Kidney (tissue), 14 donors: Measurements from ENCODE around the gene FNIP2. TPM values are rescaled to one million over a fixed set of nuclear protein-coding genes. Genes with fewer than 3 reads are reported as not detected.

Experiments
- DNase-seq, 5 donors: peaks; one replicate each; pipeline ENCODE4 v3.0.0-alpha.2; 2013 to 2020
- FAIRE-seq: peaks from 2 replicates; lab custom pipeline; 2012; peaks lifted over from hg19 to GRCh38; lab: Jason Lieb, UNC
- H3K27ac ChIP-seq, 2 donors: one replicate each; pipeline ENCODE4 v1.7.0; 2013; ENCODE audit warnings: low read depth in 2 of 2, low read length in 2 of 2, inconsistent platforms in 1 of 2
- H3K27me3 ChIP-seq: one replicate; pipeline ENCODE4 v1.7.1; 2013; ENCODE audit warnings: low read length, inconsistent platforms; ENCODE audit not compliant: control insufficient read depth, insufficient read depth
- H3K36me3 ChIP-seq, 3 donors: one replicate each; pipeline versions ENCODE4 v1.7.0 to v1.7.1; 2013; ENCODE audit warnings: low read length in 3 of 3, control low read depth in 1 of 3, inconsistent platforms in 1 of 3; ENCODE audit not compliant: insufficient read depth in 3 of 3, control insufficient read depth in 2 of 3
- H3K4me1 ChIP-seq, 3 donors: one replicate each; pipeline versions ENCODE4 v1.7.0 to v1.7.1; 2013; ENCODE audit warnings: low read length in 3 of 3, inconsistent platforms in 1 of 3, low read depth in 1 of 3; ENCODE audit not compliant: control insufficient read depth in 2 of 3, insufficient read depth in 2 of 3
- H3K4me3 ChIP-seq, 3 donors: one replicate each; pipeline versions ENCODE4 v1.7.0 to v1.8.1; 2013; ENCODE audit warnings: low read length in 3 of 3, control low read depth in 1 of 3, inconsistent platforms in 1 of 3
- H3K9ac ChIP-seq, 3 donors: one replicate each; pipeline versions ENCODE4 v1.7.0 to v1.7.1; 2013; ENCODE audit warnings: low read length in 3 of 3, control low read depth in 1 of 3, inconsistent platforms in 1 of 3
- H3K9me3 ChIP-seq, 3 donors: one replicate each; pipeline versions ENCODE4 v1.7.0 to v1.7.1; 2013; ENCODE audit warnings: low read length in 3 of 3, control low read depth in 1 of 3, inconsistent platforms in 1 of 3; ENCODE audit not compliant: control insufficient read depth in 2 of 3, insufficient read depth in 1 of 3
- intact Hi-C: fragments of 100-400 bp; cut with DNase I; formaldehyde crosslinking; loops from one replicate; pipeline ENCODE4 v1.11.1; 2022
- polyA plus RNA-seq: library from polyadenylated mRNA; stranded (reverse); fragments of 350-450 nt; fragmentation: Illumina TruSeq; extraction: RNeasy Lipid Tissue Mini Kit (QIAGEN cat#74804); gene quantifications from one replicate; pipeline ENCODE4 v1.2.3, GENCODE V29; 2014; ENCODE audit warnings: low read depth, low replicate concordance; ENCODE audit not compliant: insufficient read depth
- total RNA-seq: library from RNA; stranded (reverse); fragmentation: NEBNext Ultra II Directional; extraction: Animal tissue kit (Norgen Biotek cat#: 25700); gene quantifications from one replicate; pipeline ENCODE4 v1.2.1, GENCODE V29; 2021
- TF ChIP-seq, protein P1 (sequence below): IDR thresholded peaks from 3 replicates; pipeline ENCODE4 v1.5.1; 2012; ENCODE audit warnings: mild to moderate bottlenecking, moderate library complexity, borderline replicate concordance; ENCODE audit not compliant: insufficient read depth; ENCODE audit errors: extremely low read depth
- donor health status: control.
- donor health status: control.
- donor health status: control.
- donor health status: control.
- donor health status: control.
- donor health status: DM: yes; HTN: yes; CAD: no.
- donor health status: Normal renal cell carcinoma (clear cell type).

FNIP2 gene
- total and polyA plus RNA-seq, 2 donors from 2014 or later: 13.2 to 65.1 TPM

DNA sequence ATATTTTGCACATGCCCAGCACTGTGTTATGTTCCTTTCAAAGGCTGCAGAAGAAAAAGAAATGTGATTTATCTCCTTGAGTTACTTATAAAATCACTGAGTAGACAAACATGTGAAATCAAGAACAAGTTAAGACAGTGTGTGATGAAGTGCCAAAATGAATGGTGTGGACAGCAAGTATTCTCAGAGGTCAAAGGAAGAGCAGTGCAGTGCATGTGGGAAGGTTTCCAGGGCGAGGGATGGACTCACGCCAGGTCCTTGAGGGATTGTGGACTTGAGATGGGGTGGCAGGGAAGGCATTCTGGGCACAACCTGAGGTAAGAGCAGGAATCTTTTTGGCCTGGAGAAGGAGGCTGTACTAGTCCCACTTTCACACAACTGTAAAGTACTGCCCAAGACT is 115.5 kb downstream of the FNIP2 start:
- Histone ChIP-seq H3K9ac (no peak overlapping the region), H3K27me3 (no peaks in the 10 kb centered on the region), H3K4me3 (no peak overlapping the region), H3K4me1 (peaks cover 0 to 4% (median 0%) of the 10 kb centered on the region in 3 donors), H3K9me3 (no peaks in the 10 kb centered on the region), H3K27ac (no peak overlapping the region), H3K36me3 (peaks cover 0 to 28% (median 8%) of the 10 kb centered on the region in 3 donors)
- FAIRE-seq (no peak), DNase-seq (no peak)
- intact Hi-C loops: no loop called here
- TF ChIP-seq, protein P1, sequence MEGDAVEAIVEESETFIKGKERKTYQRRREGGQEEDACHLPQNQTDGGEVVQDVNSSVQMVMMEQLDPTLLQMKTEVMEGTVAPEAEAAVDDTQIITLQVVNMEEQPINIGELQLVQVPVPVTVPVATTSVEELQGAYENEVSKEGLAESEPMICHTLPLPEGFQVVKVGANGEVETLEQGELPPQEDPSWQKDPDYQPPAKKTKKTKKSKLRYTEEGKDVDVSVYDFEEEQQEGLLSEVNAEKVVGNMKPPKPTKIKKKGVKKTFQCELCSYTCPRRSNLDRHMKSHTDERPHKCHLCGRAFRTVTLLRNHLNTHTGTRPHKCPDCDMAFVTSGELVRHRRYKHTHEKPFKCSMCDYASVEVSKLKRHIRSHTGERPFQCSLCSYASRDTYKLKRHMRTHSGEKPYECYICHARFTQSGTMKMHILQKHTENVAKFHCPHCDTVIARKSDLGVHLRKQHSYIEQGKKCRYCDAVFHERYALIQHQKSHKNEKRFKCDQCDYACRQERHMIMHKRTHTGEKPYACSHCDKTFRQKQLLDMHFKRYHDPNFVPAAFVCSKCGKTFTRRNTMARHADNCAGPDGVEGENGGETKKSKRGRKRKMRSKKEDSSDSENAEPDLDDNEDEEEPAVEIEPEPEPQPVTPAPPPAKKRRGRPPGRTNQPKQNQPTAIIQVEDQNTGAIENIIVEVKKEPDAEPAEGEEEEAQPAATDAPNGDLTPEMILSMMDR: no peak

DNA sequence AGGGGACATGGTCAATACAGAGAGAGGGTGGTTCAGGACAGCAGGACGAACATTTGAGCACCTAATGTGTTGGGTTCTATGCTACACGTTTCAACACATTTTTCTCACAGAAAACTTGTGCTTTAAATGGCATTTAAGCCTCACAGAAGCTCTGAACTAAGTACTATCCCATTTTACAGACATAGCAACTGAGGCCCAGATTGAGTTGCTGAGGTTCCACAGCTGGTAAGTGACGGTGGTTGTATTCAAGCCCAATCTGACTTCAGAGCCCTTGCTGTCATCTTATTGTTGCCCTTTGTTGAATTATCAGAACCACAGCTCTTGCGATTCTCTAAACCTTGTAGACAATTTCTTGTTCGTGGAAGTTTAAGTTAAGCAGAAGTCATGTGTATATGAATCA is 116.7 kb downstream of the FNIP2 start:
- no peak for DNase-seq
- H3K27ac ChIP-seq: no peak overlapping the region
- H3K9ac ChIP-seq: no peak overlapping the region
- FAIRE-seq: no peak
- intact Hi-C loops: no loop called here
- TF ChIP-seq, protein P1: no peak
- H3K36me3 ChIP-seq: peaks cover 0 to 37% (median 9%) of the 10 kb centered on the region in 3 donors
- peaks cover 0 to 4% (median 0%) of the 10 kb centered on the region in 3 donors for H3K4me1 ChIP-seq
- no peaks in the 10 kb centered on the region for H3K9me3 ChIP-seq
- no peaks in the 10 kb centered on the region for H3K27me3 ChIP-seq
- H3K4me3 ChIP-seq: no peak overlapping the region

DNA sequence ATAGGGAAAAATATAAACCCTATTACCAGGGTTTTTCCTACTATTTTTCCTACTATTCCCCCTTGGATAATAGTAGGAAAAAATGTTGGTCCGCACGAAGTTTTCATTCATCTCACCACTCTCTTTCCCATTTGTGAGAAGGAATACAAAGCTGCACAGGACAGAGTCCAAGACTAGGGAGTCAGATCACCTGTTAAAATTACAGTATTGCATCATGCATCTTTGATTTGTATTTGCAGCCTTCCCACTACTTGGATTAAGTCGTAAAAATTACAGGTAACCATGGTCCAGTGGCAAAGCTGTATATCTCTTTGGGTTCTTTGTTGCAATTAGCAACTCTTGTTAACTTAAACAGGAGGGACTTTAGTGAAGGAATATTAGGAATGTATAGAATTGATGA is 121.5 kb downstream of the FNIP2 start:
- Histone ChIP-seq H3K36me3 (peaks cover 2 to 45% (median 18%) of the 10 kb centered on the region in 3 donors), H3K9me3 (no peaks in the 10 kb centered on the region), H3K4me1 (peaks cover 0 to 2% (median 0%) of the 10 kb centered on the region in 3 donors), H3K27ac (no peak overlapping the region), H3K4me3 (no peak overlapping the region), H3K9ac (no peak overlapping the region), H3K27me3 (no peaks in the 10 kb centered on the region)
- TF ChIP-seq, protein P1: no peak
- DNase-seq (no peak), FAIRE-seq (no peak)
- intact Hi-C loops: no loop called here

DNA sequence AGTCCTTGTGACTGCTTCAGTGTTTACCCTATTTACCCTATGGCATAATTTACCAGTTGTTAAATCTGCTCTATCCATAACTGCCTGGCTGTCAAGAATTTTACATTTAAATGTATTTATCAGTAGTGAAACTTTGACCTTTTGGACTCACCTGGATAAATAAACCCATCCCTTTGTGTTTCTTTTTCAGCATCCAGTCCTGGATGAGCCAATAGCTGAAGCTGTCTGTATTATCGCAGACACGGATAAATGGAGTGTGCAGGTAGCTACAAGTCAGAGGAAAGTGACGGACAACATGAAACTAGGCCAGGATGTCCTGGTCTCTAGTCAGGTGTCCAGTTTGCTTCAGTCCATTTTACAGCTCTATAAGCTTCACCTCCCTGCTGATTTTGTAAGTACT is 122.4 kb downstream of the FNIP2 start:
- Histone ChIP-seq H3K36me3 (peaks cover 2 to 46% (median 22%) of the 10 kb centered on the region in 3 donors), H3K9me3 (no peaks in the 10 kb centered on the region), H3K9ac (no peak overlapping the region), H3K27me3 (no peaks in the 10 kb centered on the region), H3K4me3 (no peak overlapping the region), H3K27ac (no peak overlapping the region), H3K4me1 (no peaks in the 10 kb centered on the region)
- TF ChIP-seq, protein P1: no peak
- intact Hi-C loops: no loop called here
- FAIRE-seq: no peak
- no peak for DNase-seq
